Uterus (tissue), 2 donors: Measurements from ENCODE around the gene AFF4.
"Not testable (repeated sequence)": the region's sequence is repeated elsewhere in the genome, so short reads cannot be mapped to it uniquely, and the experiment has no call there.

Experiments used
- POLR2A ChIP-seq, 2 donors: fragments of 450-650 bp; IDR thresholded peaks; one replicate each; pipeline ENCODE4 v1.6.1; 2016; ENCODE audit warnings: antibody characterized with exemption in 2 of 2, mild to moderate bottlenecking in 1 of 2, moderate library complexity in 1 of 2
- TF ChIP-seq, protein P1 (sequence below), 4 experiments: fragments of 200-600 bp in 2 of 4; fragments of 450-650 bp in 2 of 4; sonication (generic) in 2 of 4; IDR thresholded peaks; one replicate each; pipeline ENCODE4 v1.5.1; 2016 to 2019; ENCODE audit warnings: antibody characterized with exemption in 4 of 4, mild to moderate bottlenecking in 2 of 4, moderate library complexity in 1 of 4

DNA sequence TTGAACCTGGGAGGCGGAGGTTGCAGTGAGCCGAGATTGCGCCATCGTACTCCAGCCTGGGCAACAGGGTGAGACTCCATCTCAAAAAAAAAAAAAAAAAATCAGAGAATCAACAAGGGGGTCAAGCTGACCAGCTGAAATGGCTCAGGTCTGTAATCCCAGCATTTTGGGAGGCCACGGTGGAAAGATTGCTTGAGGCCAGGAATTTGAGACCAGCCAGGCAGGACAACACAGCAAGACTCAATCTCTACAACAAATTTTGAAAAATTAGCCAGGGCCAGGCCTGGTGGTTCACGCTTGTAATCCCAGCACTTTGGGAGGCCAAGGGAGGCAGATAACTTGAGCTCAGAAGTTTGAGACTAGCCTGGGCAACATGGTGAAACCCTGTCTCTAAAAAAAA lies 45.0 kb upstream of the AFF4 start:
- TF ChIP-seq, protein P1, sequence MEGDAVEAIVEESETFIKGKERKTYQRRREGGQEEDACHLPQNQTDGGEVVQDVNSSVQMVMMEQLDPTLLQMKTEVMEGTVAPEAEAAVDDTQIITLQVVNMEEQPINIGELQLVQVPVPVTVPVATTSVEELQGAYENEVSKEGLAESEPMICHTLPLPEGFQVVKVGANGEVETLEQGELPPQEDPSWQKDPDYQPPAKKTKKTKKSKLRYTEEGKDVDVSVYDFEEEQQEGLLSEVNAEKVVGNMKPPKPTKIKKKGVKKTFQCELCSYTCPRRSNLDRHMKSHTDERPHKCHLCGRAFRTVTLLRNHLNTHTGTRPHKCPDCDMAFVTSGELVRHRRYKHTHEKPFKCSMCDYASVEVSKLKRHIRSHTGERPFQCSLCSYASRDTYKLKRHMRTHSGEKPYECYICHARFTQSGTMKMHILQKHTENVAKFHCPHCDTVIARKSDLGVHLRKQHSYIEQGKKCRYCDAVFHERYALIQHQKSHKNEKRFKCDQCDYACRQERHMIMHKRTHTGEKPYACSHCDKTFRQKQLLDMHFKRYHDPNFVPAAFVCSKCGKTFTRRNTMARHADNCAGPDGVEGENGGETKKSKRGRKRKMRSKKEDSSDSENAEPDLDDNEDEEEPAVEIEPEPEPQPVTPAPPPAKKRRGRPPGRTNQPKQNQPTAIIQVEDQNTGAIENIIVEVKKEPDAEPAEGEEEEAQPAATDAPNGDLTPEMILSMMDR (IDR thresholded peaks at IDR 0.05): not testable (repeated sequence)
- TF ChIP-seq POLR2A (IDR thresholded peaks at IDR 0.05): not testable (repeated sequence)
